T-helper 1 cell (primary cell): Measurements from ENCODE around the gene CEP350.

Experiments used
- DNase-seq, 5 donors: peaks; one replicate each; pipeline ENCODE4 v3.0.0-alpha.2; 2012 to 2020

The CEP350 gene

DNA sequence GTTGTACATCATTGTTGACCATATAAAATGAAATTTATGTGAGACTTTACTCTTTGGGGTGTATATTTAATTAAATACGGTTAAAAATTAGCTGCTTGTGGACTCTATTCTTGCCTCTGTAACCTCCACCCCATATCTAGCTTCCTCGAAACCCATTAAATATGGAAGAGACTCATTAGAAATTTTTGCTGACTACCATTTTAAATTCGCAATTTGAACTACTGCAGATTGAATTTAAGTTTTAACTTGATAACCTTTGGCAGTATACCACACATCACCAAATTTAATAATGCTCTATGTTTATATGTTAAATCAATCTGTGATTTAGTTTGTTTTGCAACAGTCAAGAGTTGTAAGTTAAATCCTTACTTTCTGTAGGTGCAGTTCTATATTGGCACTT, 111.5 kb downstream of the CEP350 start:
- no peak for DNase-seq

DNA sequence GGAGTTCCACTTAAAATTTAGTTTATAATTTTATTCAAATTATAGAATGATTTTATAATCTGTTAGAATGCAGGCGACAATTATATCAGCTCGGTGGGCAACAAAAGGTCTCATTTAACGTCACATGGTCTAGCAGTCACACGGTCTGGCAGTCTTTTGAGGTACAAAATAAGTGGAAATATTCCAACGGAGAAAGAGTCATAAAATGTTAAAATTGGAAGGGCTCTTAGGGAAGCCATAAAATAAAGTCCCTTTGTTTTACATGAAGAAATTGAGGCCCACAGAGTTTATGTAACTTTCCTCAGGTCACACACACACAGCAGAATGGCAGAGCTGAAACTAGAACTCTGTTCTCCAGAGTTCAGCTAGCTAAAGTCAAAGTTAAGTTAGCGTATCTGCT, 115.7 kb downstream of the CEP350 start:
- DNase-seq = no peak

DNA sequence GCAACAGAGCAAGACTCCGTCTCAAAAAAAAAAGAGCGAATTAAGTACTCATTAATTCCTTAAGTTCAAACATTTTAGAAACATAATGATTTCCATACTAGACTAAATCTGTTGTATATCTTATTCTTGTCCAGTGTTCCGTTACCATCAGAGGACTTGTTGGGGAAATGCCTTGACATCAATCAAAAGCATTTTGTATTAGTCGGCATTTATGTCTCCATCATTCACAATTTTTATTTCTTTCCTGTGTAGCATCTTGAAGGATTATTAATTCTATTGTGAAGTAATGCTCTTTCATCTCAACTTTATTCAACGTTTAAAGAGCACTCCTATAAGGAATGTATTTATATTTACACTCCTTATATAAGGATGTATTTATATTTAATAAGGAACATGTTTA, 117.1 kb downstream of the CEP350 start:
- DNase-seq = no peak

DNA sequence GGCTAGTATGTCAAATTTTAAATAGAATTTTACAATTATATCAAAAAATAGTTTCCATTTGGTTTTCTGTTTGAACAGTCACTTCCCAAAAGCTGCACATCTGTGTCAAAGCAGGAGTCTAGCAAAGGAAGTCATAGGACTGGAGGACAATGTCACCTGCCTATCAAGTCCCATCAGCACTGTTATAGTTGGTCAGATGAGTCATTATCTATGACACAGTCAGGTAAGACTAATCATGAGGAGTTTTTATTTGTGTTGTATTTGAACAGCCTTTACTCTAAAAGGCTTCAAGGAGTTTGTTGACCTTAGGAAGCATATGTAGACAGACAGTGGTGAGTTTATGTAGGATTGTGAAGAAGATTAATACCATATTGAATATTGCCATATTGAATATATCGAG, 125.8 kb downstream of the CEP350 start:
- peak in 1 of 5 donors; percentile 4 for DNase-seq

DNA sequence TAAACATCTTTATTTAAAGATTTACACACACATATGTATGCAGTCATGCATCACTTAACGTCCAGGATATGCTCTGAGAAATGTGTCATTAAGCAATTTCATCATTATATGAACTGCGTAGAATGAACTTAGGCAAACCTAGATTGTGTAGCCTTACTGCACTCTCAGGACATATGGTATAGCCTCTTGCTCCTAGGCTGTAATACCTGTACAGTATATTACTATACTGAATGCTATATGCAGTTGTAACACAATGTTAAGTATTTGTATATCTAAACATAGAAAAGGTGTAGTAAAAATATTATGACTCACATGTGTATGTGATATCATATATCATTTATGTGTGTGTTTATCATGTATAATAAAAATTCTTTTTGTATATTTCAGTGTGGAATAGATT, 126.9 kb downstream of the CEP350 start:
- no peak for DNase-seq

DNA sequence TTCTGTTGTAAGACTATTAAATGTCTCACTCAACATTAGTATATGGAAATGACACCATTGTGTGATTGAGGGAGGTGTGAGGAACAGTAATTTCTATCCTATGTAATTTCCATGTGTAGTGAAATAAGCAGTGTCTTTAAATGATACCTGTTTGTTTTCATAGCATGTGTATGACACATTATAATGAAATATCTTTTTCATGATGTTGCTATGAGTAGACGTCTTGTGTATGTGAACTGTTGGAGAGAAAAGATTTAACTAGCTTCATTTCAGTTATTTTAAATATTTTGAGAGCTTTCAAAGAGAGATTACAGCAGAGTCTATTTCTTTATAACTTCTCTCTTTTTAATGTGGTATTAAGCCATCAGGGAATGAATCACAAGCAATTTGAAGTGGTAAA, 128.6 kb downstream of the CEP350 start:
- no peak for DNase-seq

DNA sequence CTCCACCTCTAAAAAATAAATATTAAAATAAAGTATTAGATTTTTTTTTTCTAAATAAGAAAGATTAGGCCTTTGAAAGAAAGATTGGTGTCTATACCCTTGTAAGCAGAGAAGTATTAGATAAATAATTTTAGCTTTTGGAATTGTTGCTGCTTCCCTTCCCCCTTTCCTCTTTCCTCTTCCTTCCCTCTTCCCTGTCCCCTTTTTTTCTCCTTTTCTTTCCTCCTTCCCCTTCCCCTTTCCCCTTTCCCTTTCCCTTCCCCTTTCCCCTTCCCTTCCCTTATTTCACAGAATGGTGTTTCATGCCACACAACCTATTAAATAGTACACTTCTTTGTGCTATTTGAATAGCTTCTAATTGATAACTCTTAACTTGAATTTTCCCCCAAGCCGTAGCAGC, 130.3 kb downstream of the CEP350 start:
- DNase-seq = no peak

DNA sequence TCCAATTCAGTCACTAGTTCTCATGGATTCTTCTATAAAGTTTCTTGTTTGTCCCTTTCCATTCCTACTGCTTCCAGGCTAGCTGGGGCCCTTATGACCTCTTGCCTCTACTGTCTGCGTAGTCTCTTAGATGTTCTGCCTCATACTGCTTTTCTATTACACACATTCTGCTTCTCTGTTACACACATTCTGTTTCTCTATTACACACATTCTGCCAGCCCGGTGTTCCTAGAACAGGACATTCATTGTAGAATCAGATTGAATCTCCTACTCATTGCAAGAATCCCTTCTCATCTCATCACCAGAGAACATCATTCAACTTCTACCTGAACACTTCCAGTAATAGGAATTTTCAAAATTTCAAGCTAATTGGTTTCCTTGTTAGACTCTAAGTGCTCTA, 130.7 kb downstream of the CEP350 start:
- DNase-seq = no peak

DNA sequence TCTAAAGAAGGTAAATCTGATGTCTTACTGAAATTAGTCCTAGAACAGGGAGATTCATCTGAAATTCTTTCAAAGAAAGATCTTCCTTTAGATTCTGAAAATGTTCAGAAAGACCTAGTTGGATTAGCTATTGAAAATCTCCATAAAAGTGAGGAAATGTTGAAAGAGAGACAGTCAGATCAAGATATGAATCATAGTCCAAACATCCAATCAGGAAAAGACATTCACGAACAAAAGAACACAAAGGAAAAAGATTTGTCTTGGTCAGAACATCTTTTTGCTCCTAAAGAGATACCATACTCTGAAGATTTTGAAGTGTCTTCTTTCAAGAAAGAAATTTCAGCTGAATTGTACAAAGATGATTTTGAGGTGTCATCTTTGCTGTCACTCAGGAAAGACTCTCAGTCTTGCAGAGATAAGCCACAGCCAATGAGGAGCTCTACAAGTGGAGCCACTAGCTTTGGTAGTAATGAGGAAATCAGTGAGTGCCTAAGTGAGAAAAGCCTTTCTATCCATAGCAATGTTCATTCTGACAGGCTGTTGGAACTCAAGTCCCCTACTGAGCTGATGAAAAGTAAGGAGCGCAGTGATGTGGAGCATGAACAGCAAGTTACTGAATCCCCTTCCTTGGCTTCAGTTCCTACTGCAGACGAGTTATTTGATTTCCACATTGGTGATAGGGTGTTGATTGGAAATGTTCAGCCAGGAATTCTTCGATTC, 138.5 kb downstream of the CEP350 start:
- DNase-seq = no peak

DNA sequence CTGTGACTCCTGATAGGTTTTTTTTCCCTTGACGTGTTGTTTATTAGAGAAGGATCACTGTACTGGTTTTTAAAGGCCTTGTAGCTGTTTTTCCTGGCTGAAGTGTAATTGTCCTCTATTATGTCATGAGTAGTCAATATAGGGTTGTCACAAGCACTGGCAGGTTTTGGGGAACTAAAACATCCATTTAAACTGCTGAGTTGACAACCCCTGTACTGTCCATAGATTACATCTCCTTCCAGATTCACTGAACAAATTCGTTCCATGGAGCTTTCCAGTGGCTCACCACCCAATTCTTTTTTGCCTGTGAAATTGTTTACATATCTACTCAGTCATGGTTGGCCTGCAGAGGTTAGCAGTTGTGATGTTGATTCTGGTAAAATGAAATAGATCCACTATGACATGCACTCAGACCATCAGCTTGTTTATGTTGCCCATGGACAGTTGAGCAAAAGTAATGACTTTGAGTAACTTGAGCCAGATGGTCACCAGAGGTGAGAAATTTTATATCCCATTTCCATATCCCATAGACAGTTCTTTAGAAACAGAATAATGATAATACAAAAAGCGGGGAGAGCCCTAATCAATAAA, 140.2 kb downstream of the CEP350 start:
- DNase-seq = no peak

DNA sequence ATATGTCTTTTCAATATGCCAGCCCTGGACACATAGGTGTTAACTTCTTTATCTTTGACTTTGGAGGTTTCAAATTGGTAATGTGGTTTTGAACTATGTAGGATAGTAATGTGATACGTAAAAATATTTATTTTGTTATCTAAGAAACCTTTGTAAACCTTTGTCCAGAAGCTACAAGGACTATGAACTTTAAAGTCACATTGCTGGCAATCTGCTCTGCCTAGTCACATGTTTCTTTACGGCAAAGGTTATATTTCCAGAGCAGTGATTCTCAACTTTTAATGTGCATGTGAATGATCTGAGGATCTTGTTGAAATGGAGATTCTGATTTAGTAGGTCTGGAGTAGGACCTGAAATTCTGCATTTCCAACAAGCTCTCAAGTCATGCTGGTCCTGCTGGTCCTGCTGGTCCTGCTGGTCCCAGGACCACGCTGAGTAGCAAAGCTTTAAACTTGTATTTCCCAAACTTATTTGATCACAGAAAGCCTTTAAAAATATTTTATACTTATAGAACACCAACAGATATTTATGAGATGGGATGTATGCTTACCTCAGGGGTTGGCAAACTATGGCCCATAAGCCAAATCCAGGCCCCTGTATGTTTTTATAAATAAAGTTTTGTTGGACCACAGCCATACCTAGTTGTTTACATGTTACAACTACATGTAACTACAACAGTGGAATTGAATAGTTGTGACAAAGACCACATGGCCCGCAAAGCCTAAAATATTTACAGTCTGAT, 142.1 kb downstream of the CEP350 start:
- DNase-seq = no peak

DNA sequence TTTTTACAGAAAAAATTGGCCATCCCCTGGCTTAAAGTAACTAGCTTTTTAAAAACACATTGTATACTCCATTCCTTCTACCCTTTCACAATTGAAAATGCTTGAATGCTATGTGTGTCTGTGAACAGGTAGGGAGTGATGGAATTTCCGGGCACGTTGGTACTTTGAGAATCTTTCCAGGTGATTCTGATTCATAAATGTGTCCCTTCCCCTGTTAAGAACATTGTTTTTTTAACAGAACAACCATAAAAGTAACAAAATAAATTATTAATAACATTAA, 142.7 kb downstream of the CEP350 start:
- no peak for DNase-seq

DNA sequence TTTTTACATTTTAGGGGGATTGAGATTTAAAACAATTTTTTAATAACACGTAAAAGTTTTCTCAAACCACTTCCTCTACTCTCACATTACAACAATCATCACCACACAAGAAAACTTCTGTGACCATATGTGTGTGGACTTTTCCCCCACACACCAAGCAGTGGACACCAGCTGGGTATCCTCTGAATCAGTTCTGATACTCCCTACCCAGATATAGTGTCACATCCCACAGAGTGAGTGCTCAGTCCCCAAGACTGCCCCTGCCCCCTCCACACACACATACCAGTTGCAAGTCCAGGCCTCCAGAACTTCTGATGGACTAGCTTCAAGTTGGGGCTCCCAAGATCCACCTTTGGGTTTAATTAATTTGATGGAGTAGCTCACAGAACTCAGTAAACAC, 146.8 kb downstream of the CEP350 start:
- no peak for DNase-seq

DNA sequence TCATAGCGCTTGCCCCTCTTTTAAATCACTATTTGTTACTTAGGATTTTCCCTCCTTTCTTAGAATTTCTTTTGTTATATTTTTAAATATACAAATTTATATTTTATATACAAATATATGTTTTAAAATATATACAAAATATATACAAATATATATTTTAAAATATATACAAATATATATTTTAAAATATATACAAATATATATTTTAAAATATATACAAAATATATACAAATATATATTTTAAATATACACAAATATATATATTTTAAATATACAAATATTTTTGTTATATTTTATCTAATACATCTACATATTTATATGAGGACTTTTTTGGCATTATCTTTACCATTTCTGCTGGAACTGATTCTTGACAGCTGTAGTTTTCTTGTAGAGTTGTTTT, 149.2 kb downstream of the CEP350 start:
- no peak for DNase-seq

DNA sequence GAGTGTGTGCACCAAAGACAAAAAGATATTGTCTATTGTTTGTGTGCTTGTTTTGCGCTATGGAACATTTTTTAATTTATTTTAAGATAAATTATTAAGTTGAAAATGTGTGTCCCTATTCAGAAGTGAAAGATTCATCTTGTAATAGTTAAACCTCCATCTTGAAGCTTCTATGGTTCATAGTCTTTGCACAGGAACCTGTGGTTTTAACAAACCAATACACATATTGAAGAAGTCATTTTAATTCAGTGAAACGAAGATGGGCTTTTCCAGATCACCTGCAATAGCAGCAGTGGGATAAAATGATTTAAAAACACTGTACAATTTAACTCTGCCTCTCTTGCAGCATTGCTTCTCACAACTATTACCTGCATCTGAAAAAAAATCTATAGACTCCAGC, 157.5 kb downstream of the CEP350 start:
- no peak for DNase-seq

DNA sequence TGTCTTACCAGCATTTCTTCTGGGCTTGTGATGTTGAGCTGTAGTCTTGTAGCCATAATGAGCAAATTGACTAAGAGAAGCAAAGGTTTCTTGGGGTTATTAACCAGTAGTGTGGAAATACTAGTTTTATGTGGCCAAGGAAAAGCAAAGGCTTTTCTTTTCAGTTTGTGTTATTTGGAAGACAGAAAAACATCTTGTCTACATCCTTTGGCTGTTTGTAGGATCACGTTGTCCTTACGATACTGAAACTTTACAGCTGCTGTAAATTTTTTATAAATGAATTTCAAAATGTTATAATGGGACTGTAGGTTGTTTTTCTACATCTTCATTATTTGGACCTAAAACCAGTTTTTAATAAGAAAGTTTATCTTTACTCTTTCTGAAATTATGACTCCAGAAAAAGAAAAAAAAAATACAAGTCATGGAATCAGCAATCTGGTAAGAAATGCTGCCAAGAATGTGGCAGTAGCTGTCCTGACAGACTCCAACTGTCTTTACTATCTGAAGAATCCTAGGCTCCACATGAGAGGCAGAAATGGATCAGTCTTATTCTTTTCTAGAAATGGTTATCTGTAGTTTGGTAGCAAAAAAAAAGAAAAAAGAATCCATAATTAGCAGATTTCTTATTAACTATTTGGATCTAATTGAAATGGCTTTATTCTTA, 158.5 kb downstream of the CEP350 start:
- no peak for DNase-seq

DNA sequence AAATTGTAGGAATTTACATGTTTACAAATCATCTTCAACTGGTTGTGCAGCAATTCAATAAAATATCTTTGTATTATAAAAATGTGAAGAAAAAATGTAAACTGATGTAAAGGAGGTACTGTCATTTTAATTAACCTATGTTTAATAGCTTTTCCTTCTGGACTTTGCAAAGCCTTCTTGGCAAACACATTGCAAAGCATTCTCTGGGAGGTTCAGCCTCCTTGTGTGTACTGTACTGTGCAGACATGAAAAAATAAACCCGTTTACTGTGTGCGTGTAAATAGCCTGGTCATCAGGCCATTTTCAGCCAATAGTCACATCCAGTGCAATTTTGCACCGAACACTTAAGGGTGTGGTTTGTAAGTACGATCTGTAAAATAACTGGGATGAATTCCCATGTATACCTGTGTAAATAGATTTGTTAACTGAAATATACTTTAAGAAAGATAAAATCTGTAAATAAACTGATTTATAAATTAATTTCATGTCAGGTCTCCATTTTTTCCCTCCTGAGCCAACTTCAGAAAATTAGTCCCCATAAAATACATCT, 159.9 kb downstream of the CEP350 start:
- DNase-seq = no peak

DNA sequence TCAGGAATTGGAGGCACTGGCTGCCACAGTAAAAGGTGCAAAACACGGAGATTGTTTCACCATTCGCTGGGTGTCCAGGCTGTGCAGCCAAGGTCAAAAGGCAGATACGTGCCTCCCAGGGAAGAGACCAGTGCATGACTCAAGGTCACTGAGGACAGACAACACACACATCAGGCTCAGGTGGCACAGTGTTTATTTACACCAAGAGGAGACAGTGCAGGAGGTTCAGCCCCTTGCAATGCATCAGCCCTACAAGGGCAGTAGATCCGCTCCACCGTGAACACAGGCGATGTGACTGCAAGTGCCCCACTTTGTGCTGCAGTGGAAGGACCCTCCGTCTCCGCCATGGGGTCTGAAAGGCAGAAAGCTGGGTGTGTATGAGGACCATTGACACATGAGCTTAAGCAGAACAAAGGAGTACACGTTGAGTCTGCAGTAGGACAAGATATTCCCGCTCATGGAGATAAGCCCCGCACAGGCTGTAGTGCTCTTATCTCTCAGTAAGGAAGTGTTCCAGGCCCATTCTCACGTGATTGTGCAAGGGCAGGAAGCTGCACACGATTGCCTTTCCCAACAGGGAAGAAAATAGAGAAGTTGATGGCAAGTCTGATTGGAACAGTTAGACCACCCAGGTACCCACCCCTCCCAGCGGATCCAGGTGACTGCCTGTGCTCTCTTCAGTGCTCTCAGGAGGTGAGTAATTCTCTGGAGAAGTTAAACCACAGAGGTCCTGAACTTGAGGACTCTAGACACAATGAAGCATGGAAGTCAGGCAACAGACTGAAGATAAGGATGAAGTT, 162.6 kb downstream of the CEP350 start:
- no peak for DNase-seq

DNA sequence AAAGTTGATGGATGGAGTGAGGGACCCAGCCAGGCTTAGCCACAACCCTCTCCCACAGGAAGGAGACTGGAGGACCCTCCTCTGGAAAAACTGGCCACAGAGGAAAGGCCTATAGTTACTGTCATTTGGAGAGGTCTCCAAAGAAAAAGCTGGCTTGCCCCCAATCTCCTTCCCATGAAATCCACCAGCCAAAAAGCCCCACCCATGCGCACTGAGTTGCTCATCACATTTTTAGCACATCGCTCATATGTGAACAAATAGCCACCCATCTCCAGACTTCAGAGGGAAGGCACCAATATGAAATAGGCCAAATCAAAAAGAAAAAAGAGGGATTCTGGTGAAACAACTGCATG, 163.1 kb downstream of the CEP350 start:
- no peak for DNase-seq

DNA sequence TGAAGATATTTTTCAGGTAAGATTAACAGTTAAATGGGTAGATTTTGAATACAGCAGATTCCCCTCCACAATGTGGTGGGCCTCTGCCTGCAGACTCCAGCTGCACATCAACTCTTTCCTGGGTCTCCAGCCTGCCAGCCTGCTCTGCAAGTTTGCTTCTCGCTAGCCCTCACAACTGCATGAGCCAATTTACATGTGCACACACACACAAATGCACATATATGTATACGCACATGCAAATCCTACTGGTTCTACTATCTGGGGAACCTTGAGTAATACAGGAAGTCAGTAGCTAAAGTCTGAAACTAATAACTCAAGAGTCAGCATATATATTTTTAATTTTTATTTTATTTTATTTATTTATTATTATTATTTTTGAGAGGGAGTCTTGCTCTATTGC, 165.2 kb downstream of the CEP350 start:
- no peak for DNase-seq

DNA sequence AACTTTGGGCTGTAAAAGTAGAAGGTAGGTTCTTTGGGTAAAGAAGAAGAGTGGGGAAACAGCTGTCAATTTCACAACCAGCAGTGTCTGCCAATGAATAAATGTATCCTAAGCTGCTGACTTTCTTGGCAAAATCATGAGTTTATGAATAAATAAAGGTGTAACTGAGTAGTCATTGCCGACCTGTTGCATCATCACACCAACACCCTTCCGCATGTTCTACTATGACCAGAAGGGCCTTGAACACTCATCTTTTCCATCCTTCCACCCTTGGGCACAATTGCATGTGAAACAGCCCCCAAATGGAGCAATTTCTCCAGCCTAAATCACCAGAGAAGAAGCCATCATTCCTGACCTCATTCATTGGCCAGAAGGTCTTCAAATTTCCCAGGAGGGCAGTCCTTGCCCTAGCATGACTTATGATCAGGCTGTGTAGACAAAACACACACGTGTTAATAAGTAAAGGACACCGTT, 168.9 kb downstream of the CEP350 start:
- DNase-seq = no peak

DNA sequence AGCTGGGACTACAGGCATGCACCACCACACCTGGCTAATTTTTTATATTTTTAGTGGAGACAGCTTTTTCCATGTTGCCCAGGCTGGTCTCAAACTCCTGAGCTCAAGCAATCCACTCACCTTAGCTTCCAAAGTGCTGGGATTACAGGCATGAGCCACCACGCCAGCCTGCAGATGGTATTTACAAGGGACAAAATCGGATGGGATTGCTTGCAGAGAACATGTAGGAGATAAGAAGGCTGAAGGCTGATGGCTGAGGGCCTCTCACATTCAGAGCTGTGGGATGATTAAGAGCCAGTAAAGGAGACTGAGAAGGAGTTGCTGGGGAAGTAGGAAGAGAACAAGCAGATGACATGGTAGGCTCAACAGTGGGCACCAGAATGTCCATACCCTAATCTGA, 176.0 kb downstream of the CEP350 start:
- DNase-seq = no peak

DNA sequence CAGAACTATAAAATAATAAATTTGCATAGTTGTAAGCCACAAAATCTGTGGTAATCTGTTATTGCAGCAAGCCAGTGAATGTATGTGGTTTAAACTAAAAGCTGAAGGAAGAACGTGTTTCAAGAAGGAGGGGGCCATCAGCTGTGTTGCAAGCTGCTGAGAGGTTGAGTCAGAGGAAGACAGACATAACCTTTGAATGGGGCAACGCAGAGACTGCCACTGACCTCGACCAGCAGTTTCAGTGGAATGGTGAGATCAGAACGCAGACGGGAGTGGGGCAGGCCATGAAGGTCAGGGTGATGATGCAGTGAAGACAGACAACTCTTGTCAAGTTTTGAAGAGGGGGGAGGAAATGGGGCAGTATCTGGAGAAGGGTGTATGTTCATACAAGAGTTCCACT, 176.9 kb downstream of the CEP350 start:
- DNase-seq = peak in 1 of 5 donors; percentile 7
